ENCODE measurements around the gene ABO.
"Not testable (repeated sequence)": the region's sequence is repeated elsewhere in the genome, so short reads cannot be mapped to it uniquely, and the experiment has no call there.

ABO gene

GRCh38 chr9:133208171-133208879 is 66.7 kb downstream of the ABO start:
- peaks cover 18% of the 10 kb centered on the region for H3K27me3 Mint-ChIP-seq
- DNase-seq (ENCODE audit: low spot score in 2 of 2); H3K36me3 Mint-ChIP-seq; H3K4me3 Mint-ChIP-seq; H3K4me1 Mint-ChIP-seq; H3K9me3 Mint-ChIP-seq; H3K27ac Mint-ChIP-seq; ATAC-seq (ENCODE audit: low read depth): not testable (repeated sequence)

- no peak for ATAC-seq (ENCODE audit: low read depth)
- Mint-ChIP-seq H3K4me3 (no peak overlapping the region), H3K4me1 (no peaks in the 10 kb centered on the region), H3K9me3 (no peaks in the 10 kb centered on the region), H3K36me3 (peaks cover 2% of the 10 kb centered on the region), H3K27ac (no peak overlapping the region), H3K27me3 (peaks cover 19% of the 10 kb centered on the region)
- DNase-seq (ENCODE audit: low spot score in 2 of 2): no peak
These were observed 67.3 kb downstream of the ABO start for GRCh38 chr9:133207540-133208170.

GRCh38 chr9:133207021-133207531 is 67.9 kb downstream of the ABO start:
- peaks cover 19% of the 10 kb centered on the region for H3K27me3 Mint-ChIP-seq
- no peaks in the 10 kb centered on the region for H3K4me1 Mint-ChIP-seq

GRCh38 chr9:133205996-133206931 is 68.7 kb downstream of the ABO start:
- peaks cover 2% of the 10 kb centered on the region for H3K36me3 Mint-ChIP-seq
- DNase-seq (ENCODE audit: low spot score in 2 of 2): no peak
- no peaks in the 10 kb centered on the region for H3K9me3 Mint-ChIP-seq
- no peak for ATAC-seq (ENCODE audit: low read depth)
- H3K27me3 Mint-ChIP-seq: peaks cover 19% of the 10 kb centered on the region
- no peak overlapping the region for H3K4me3 Mint-ChIP-seq
- no peak overlapping the region for H3K27ac Mint-ChIP-seq
- H3K4me1 Mint-ChIP-seq: no peaks in the 10 kb centered on the region

More at GRCh38 chr9:133207021-133207531, 67.9 kb downstream of the ABO start:
- DNase-seq (ENCODE audit: low spot score in 2 of 2) (no peak), ATAC-seq (ENCODE audit: low read depth) (no peak)
- Mint-ChIP-seq H3K27ac (no peak overlapping the region), H3K9me3 (no peaks in the 10 kb centered on the region), H3K4me3 (no peak overlapping the region), H3K36me3 (peaks cover 2% of the 10 kb centered on the region)

- H3K4me1 Mint-ChIP-seq; H3K4me3 Mint-ChIP-seq; ATAC-seq (ENCODE audit: low read depth); H3K36me3 Mint-ChIP-seq; H3K9me3 Mint-ChIP-seq; H3K27ac Mint-ChIP-seq; DNase-seq (ENCODE audit: low spot score in 2 of 2): not testable (repeated sequence)
- H3K27me3 Mint-ChIP-seq: peaks cover 17% of the 10 kb centered on the region
These were observed 69.5 kb downstream of the ABO start for GRCh38 chr9:133205481-133205887.
